Measurements from ENCODE around the gene ARHGEF7. TPM values are rescaled to one million over a fixed set of nuclear protein-coding genes. Genes with fewer than 3 reads are reported as not detected.

Gene ARHGEF7
- total RNA-seq, 1 donor from 2014 or later: 73.7 TPM

- Histone ChIP-seq H3K27ac (ENCODE audit: low read depth, low read length) (no peak overlapping the region), H3K4me2 (ENCODE audit: low read length) (no peak overlapping the region), H3K36me3 (ENCODE audit: insufficient read depth, low read length) (peaks cover 22% of the 10 kb centered on the region), H3K4me3 (ENCODE audit: insufficient read depth, low read depth, low read length) (no peak overlapping the region), H3K4me1 (ENCODE audit: insufficient read depth, low read length) (peaks cover 25% of the 10 kb centered on the region), H3K79me2 (ENCODE audit: insufficient read depth, low read length) (peaks cover 16% of the 10 kb centered on the region), H3K9me3 (ENCODE audit: insufficient read depth, low read depth, low read length) (no peaks in the 10 kb centered on the region), H4K20me1 (ENCODE audit: insufficient read depth, low read length) (peaks cover 4% of the 10 kb centered on the region), H3K9ac (ENCODE audit: low read length) (no peak overlapping the region), H2AFZ (ENCODE audit: low read depth, low read length) (no peak overlapping the region), H3K27me3 (ENCODE audit: insufficient read depth, low read length) (no peaks in the 10 kb centered on the region)
- DNase-seq (ENCODE audit: low read depth): no peak
- no peak for FAIRE-seq
- peaks cover 27% of the 10 kb centered on the region for H3K4me1 Mint-ChIP-seq (ENCODE audit: low read depth, unreplicated experiment)
- H3K36me3 Mint-ChIP-seq (ENCODE audit: low read depth, unreplicated experiment): peaks cover 19% of the 10 kb centered on the region
- no peak overlapping the region for H3K27ac Mint-ChIP-seq (ENCODE audit: unreplicated experiment)
- H3K9me3 Mint-ChIP-seq (ENCODE audit: unreplicated experiment): no peaks in the 10 kb centered on the region
- no peak overlapping the region for H3K4me3 Mint-ChIP-seq (ENCODE audit: unreplicated experiment)
- TF ChIP-seq CTCF (IDR thresholded peaks at IDR 0.05; ENCODE audit: insufficient read depth, low read depth, low read length): no peak
- no peak for TF ChIP-seq EZH2 (IDR thresholded peaks at IDR 0.05; ENCODE audit: insufficient read depth, low read length)
- no peaks in the 10 kb centered on the region for H3K27me3 Mint-ChIP-seq (ENCODE audit: low read depth, unreplicated experiment)
These were observed 168.9 kb downstream of the ARHGEF7 start for GRCh38 chr13:111283991-111284390.

GRCh38 chr13:111284565-111284964, 169.5 kb downstream of the ARHGEF7 start:
- no peaks in the 10 kb centered on the region for H3K9me3 Mint-ChIP-seq (ENCODE audit: unreplicated experiment)
- peaks cover 25% of the 10 kb centered on the region for H3K36me3 ChIP-seq (ENCODE audit: insufficient read depth, low read length)
- no peak overlapping the region for H3K9ac ChIP-seq (ENCODE audit: low read length)
- H3K27ac ChIP-seq (ENCODE audit: low read depth, low read length): no peak overlapping the region
- H3K4me3 Mint-ChIP-seq (ENCODE audit: unreplicated experiment): no peak overlapping the region
- H3K4me1 ChIP-seq (ENCODE audit: insufficient read depth, low read length): peaks cover 25% of the 10 kb centered on the region
- peaks cover 4% of the 10 kb centered on the region for H4K20me1 ChIP-seq (ENCODE audit: insufficient read depth, low read length)
- no peaks in the 10 kb centered on the region for H3K27me3 ChIP-seq (ENCODE audit: insufficient read depth, low read length)
- H2AFZ ChIP-seq (ENCODE audit: low read depth, low read length): no peak overlapping the region
- DNase-seq (ENCODE audit: low read depth): no peak
- H3K9me3 ChIP-seq (ENCODE audit: insufficient read depth, low read depth, low read length): no peaks in the 10 kb centered on the region
- peaks cover 27% of the 10 kb centered on the region for H3K4me1 Mint-ChIP-seq (ENCODE audit: low read depth, unreplicated experiment)
- no peaks in the 10 kb centered on the region for H3K27me3 Mint-ChIP-seq (ENCODE audit: low read depth, unreplicated experiment)
- H3K36me3 Mint-ChIP-seq (ENCODE audit: low read depth, unreplicated experiment): peaks cover 18% of the 10 kb centered on the region
- TF ChIP-seq EZH2 (IDR thresholded peaks at IDR 0.05; ENCODE audit: insufficient read depth, low read length) (no peak), CTCF (IDR thresholded peaks at IDR 0.05; ENCODE audit: insufficient read depth, low read depth, low read length) (no peak)
- FAIRE-seq: no peak
- no peak overlapping the region for H3K4me2 ChIP-seq (ENCODE audit: low read length)
- H3K4me3 ChIP-seq (ENCODE audit: insufficient read depth, low read depth, low read length): no peak overlapping the region
- peaks cover 10% of the 10 kb centered on the region for H3K79me2 ChIP-seq (ENCODE audit: insufficient read depth, low read length)
- H3K27ac Mint-ChIP-seq (ENCODE audit: unreplicated experiment): no peak overlapping the region

- Histone ChIP-seq H3K4me1 (ENCODE audit: insufficient read depth, low read length) (peaks cover 16% of the 10 kb centered on the region), H3K27ac (ENCODE audit: low read depth, low read length) (no peak overlapping the region), H2AFZ (ENCODE audit: low read depth, low read length) (no peak overlapping the region), H3K36me3 (ENCODE audit: insufficient read depth, low read length) (peaks cover 31% of the 10 kb centered on the region), H3K27me3 (ENCODE audit: insufficient read depth, low read length) (no peaks in the 10 kb centered on the region), H3K4me2 (ENCODE audit: low read length) (no peak overlapping the region), H3K9ac (ENCODE audit: low read length) (no peak overlapping the region), H3K9me3 (ENCODE audit: insufficient read depth, low read depth, low read length) (no peaks in the 10 kb centered on the region), H3K79me2 (ENCODE audit: insufficient read depth, low read length) (peaks cover 9% of the 10 kb centered on the region), H4K20me1 (ENCODE audit: insufficient read depth, low read length) (peaks cover 4% of the 10 kb centered on the region), H3K4me3 (ENCODE audit: insufficient read depth, low read depth, low read length) (no peak overlapping the region)
- Mint-ChIP-seq H3K4me3 (ENCODE audit: unreplicated experiment) (no peak overlapping the region), H3K36me3 (ENCODE audit: low read depth, unreplicated experiment) (peaks cover 19% of the 10 kb centered on the region), H3K27ac (ENCODE audit: unreplicated experiment) (no peak overlapping the region), H3K4me1 (ENCODE audit: low read depth, unreplicated experiment) (peaks cover 19% of the 10 kb centered on the region), H3K9me3 (ENCODE audit: unreplicated experiment) (no peaks in the 10 kb centered on the region), H3K27me3 (ENCODE audit: low read depth, unreplicated experiment) (no peaks in the 10 kb centered on the region)
- TF ChIP-seq EZH2 (IDR thresholded peaks at IDR 0.05; ENCODE audit: insufficient read depth, low read length) (no peak), CTCF (IDR thresholded peaks at IDR 0.05; ENCODE audit: insufficient read depth, low read depth, low read length) (no peak)
- FAIRE-seq (no peak), DNase-seq (ENCODE audit: low read depth) (no peak)
These were observed 171.1 kb downstream of the ARHGEF7 start for GRCh38 chr13:111286162-111286561.
